Measurements from ENCODE around the gene SFMBT2. TPM values are rescaled to one million over a fixed set of nuclear protein-coding genes. Genes with fewer than 3 reads are reported as not detected.

SFMBT2 gene
- total RNA-seq, 1 experiment from 2014 or later = 14.3 TPM

- TF ChIP-seq SMAD4 (CRISPR knock-in tag; IDR thresholded peaks at IDR 0.05) (no peak), SP1 (CRISPR knock-in tag; conservative IDR thresholded peaks at IDR 0.05) (no peak), ZNF512 (CRISPR knock-in tag; IDR thresholded peaks at IDR 0.05; ENCODE audit: borderline replicate concordance) (no peak), GTF2I (CRISPR knock-in tag; conservative IDR thresholded peaks at IDR 0.05) (no peak), EMX1 (CRISPR knock-in tag; IDR thresholded peaks at IDR 0.05) (no peak), FOXP4 (CRISPR knock-in tag; IDR thresholded peaks at IDR 0.05) (no peak), PREB (CRISPR knock-in tag; IDR thresholded peaks at IDR 0.05; ENCODE audit: borderline replicate concordance) (no peak), ZNF219 (CRISPR knock-in tag; IDR thresholded peaks at IDR 0.05; ENCODE audit: borderline replicate concordance) (no peak), FOXJ3 (CRISPR knock-in tag; IDR thresholded peaks at IDR 0.05; ENCODE audit: borderline replicate concordance) (no peak)
- Mint-ChIP-seq H3K27me3 (ENCODE audit: low read depth) (no peaks in the 10 kb centered on the region), H3K27ac (no peak overlapping the region), H3K36me3 (no peaks in the 10 kb centered on the region), H3K4me3 (no peak overlapping the region), H3K4me1 (peaks cover 7% of the 10 kb centered on the region; the same call in 1 of the 2 replicates), H3K9me3 (no peaks in the 10 kb centered on the region)
- ATAC-seq = no peak
- ChIA-PET CTCF (no interaction called here), POLR2A (no interaction called here)
- no peak for DNase-seq (ENCODE audit: low spot score)
These were observed 122.7 kb downstream of the SFMBT2 start for GRCh38 chr10:7288060-7288690.

- TF ChIP-seq PREB (CRISPR knock-in tag; IDR thresholded peaks at IDR 0.05; ENCODE audit: borderline replicate concordance) = no peak
- no peak for TF ChIP-seq ZNF138 (CRISPR knock-in tag; conservative IDR thresholded peaks at IDR 0.05)
- no peak for TF ChIP-seq NFATC4 (CRISPR knock-in tag; IDR thresholded peaks at IDR 0.05)
- TF ChIP-seq JUN (CRISPR knock-in tag; IDR thresholded peaks at IDR 0.05) = no peak
- TF ChIP-seq TEAD1 (CRISPR knock-in tag; IDR thresholded peaks at IDR 0.05) = no peak
- no peak for TF ChIP-seq TEAD4 (CRISPR knock-in tag; IDR thresholded peaks at IDR 0.05)
- TF ChIP-seq ZNF121 (CRISPR knock-in tag; IDR thresholded peaks at IDR 0.05) = no peak
- CTCF ChIA-PET = no interaction called here
- Mint-ChIP-seq H3K4me1 (0 out of 2 replicates have a peak, but pooled peaks cover 5% of the 10 kb centered on the region), H3K4me3 (no peak overlapping the region), H3K27me3 (ENCODE audit: low read depth) (no peaks in the 10 kb centered on the region), H3K36me3 (no peaks in the 10 kb centered on the region), H3K9me3 (no peaks in the 10 kb centered on the region), H3K27ac (no peak overlapping the region)
- ATAC-seq = no peak
- DNase-seq (ENCODE audit: low spot score) = no peak
- POLR2A ChIA-PET = interaction anchor here (0.6 to 0.7 kb wide), 2 partner anchors 18 to 58 kb away, joined by 3 to 5 read pairs; no protein-coding TSS in a partner anchor
These were observed 123.5 kb downstream of the SFMBT2 start for GRCh38 chr10:7287377-7287776.

GRCh38 chr10:7285522-7286322 is 125.1 kb downstream of the SFMBT2 start:
- ATAC-seq (no peak), DNase-seq (ENCODE audit: low spot score) (no peak)
- ChIA-PET POLR2A (no interaction called here), CTCF (no interaction called here)
- no peak overlapping the region for H3K27ac Mint-ChIP-seq
- no peaks in the 10 kb centered on the region for H3K27me3 Mint-ChIP-seq (ENCODE audit: low read depth)
- no peaks in the 10 kb centered on the region for H3K36me3 Mint-ChIP-seq
- H3K9me3 Mint-ChIP-seq = no peaks in the 10 kb centered on the region
- H3K4me1 Mint-ChIP-seq = no peaks in the 10 kb centered on the region
- H3K4me3 Mint-ChIP-seq = no peak overlapping the region
- no peak for TF ChIP-seq ZNF232 (CRISPR knock-in tag; IDR thresholded peaks at IDR 0.05)
- TF ChIP-seq TEAD1 (CRISPR knock-in tag; IDR thresholded peaks at IDR 0.05) = no peak
- no peak for TF ChIP-seq ZNF138 (CRISPR knock-in tag; conservative IDR thresholded peaks at IDR 0.05)
- TF ChIP-seq CREM (CRISPR knock-in tag; IDR thresholded peaks at IDR 0.05) = no peak
- no peak for TF ChIP-seq E2F5 (CRISPR knock-in tag; IDR thresholded peaks at IDR 0.05)
- no peak for TF ChIP-seq HMGXB4 (CRISPR knock-in tag; IDR thresholded peaks at IDR 0.05)
